ENCODE data around the gene MAU2.

Gene MAU2

DNA sequence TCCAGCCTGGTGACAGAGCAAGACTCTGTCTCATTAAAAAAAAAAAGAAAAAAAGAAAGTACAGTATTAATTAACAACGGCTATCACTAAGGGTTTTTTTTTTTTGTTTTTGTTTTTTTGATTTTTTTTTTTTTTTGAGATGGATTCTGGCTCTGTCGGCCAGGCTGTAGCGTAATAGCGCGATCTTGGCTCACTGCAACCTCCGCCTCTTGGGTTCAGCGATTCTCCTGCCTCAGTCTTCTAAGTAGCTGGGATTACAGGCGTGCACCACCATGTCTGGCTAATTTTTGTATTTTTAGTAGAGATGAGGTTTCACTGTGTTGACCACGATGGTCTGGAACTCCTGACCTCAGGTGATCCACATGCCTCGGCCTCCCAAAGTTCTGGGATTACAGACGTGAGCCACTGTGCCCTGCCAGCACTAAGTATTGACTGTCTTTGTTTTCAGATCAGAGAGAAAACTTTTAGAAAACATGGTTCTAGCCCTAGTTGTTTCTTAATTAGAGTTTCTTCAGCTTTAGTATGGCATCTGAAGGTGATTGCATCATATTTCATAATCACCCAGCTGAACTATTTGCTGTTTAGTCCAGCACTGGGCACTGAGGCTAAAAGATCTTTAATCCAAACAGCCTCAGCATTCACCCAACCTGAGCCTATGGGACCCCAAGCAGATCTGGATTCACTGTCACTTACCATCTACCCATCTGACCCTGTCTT, 82.2 kb downstream of the MAU2 start:
- TF ChIP-seq EZH2phosphoT487 (IDR thresholded peaks at IDR 0.05; ENCODE audit: borderline replicate concordance, low read length) (no peak), CTCF (IDR thresholded peaks at IDR 0.05; ENCODE audit: low read depth, low read length, poor library complexity, severe bottlenecking) (no peak)
- H4K20me1 ChIP-seq (ENCODE audit: control insufficient read depth, insufficient read depth, low read depth, low read length) = peaks cover 17% of the 10 kb centered on the region
- H3K27ac ChIP-seq (ENCODE audit: low read depth, low read length) = no peak overlapping the region
- H3K36me3 ChIP-seq (ENCODE audit: control insufficient read depth, low read length) = peaks cover 16% of the 10 kb centered on the region
- no peaks in the 10 kb centered on the region for H3K9me3 ChIP-seq (ENCODE audit: control insufficient read depth, insufficient read depth, low read length)
- H3K9me2 ChIP-seq (replicated peaks; ENCODE audit: control insufficient read depth, low read length) = no peaks in the 10 kb centered on the region
- H3K4me3 ChIP-seq (ENCODE audit: low read length) = no peak overlapping the region
- peaks cover 30% of the 10 kb centered on the region for H3K4me1 ChIP-seq (ENCODE audit: control insufficient read depth, low read length)
- H3K27me3 ChIP-seq (ENCODE audit: control insufficient read depth, low read length) = no peaks in the 10 kb centered on the region
- no peak overlapping the region for H3K4me2 ChIP-seq (ENCODE audit: low read length)
- peaks cover 90% of the 10 kb centered on the region for H3K79me2 ChIP-seq (ENCODE audit: control insufficient read depth, low read length)
- peaks cover 12% of the 10 kb centered on the region for H3F3A ChIP-seq (ENCODE audit: control insufficient read depth, insufficient read depth)

- TF ChIP-seq CTCF (IDR thresholded peaks at IDR 0.05; ENCODE audit: low read depth, low read length, poor library complexity, severe bottlenecking) = no peak
- Histone ChIP-seq H3K9me3 (ENCODE audit: control insufficient read depth, insufficient read depth, low read length) (no peaks in the 10 kb centered on the region), H3K4me1 (ENCODE audit: control insufficient read depth, low read length) (peaks cover 36% of the 10 kb centered on the region), H3K27me3 (ENCODE audit: control insufficient read depth, low read length) (no peaks in the 10 kb centered on the region), H3K4me3 (ENCODE audit: low read length) (no peak overlapping the region), H3K9me2 (replicated peaks; ENCODE audit: control insufficient read depth, low read length) (no peaks in the 10 kb centered on the region), H3K27ac (ENCODE audit: low read depth, low read length) (no peak overlapping the region), H3K4me2 (ENCODE audit: low read length) (no peak overlapping the region), H4K20me1 (ENCODE audit: control insufficient read depth, insufficient read depth, low read depth, low read length) (peaks cover 20% of the 10 kb centered on the region), H3K79me2 (ENCODE audit: control insufficient read depth, low read length) (peaks cover 90% of the 10 kb centered on the region), H3K36me3 (ENCODE audit: control insufficient read depth, low read length) (peaks cover 17% of the 10 kb centered on the region), H3F3A (ENCODE audit: control insufficient read depth, insufficient read depth) (peaks cover 12% of the 10 kb centered on the region)
Measured at GRCh38 chr19:19403373-19403901, 82.8 kb downstream of the MAU2 start.

- TF ChIP-seq CTCF (IDR thresholded peaks at IDR 0.05; ENCODE audit: low read depth, low read length, poor library complexity, severe bottlenecking) (peak; percentile 43), EZH2phosphoT487 (IDR thresholded peaks at IDR 0.05; ENCODE audit: borderline replicate concordance, low read length) (no peak)
- H3K27ac ChIP-seq (ENCODE audit: low read depth, low read length) = peak within 1 kb of the TSS; percentile 61
- H3F3A ChIP-seq (ENCODE audit: control insufficient read depth, insufficient read depth) = peaks cover 12% of the 10 kb centered on the region
- H3K36me3 ChIP-seq (ENCODE audit: control insufficient read depth, low read length) = peaks cover 32% of the 10 kb centered on the region
- H3K27me3 ChIP-seq (ENCODE audit: control insufficient read depth, low read length) = no peaks in the 10 kb centered on the region
- peaks cover 35% of the 10 kb centered on the region for H4K20me1 ChIP-seq (ENCODE audit: control insufficient read depth, insufficient read depth, low read depth, low read length)
- H3K4me2 ChIP-seq (ENCODE audit: low read length) = peak within 1 kb of the TSS; percentile 96
- peaks cover 45% of the 10 kb centered on the region for H3K4me1 ChIP-seq (ENCODE audit: control insufficient read depth, low read length)
- no peaks in the 10 kb centered on the region for H3K9me3 ChIP-seq (ENCODE audit: control insufficient read depth, insufficient read depth, low read length)
- peaks cover 92% of the 10 kb centered on the region for H3K79me2 ChIP-seq (ENCODE audit: control insufficient read depth, low read length)
- H3K4me3 ChIP-seq (ENCODE audit: low read length) = peak within 1 kb of the TSS; percentile 79
- no peaks in the 10 kb centered on the region for H3K9me2 ChIP-seq (replicated peaks; ENCODE audit: control insufficient read depth, low read length)
Measured at GRCh38 chr19:19404879-19405860, 84.5 kb downstream of the MAU2 start, which contains the start of gene GATAD2A. GATAD2A (plus strand) TSS chr19:19405675; CDS start chr19:19465346, 59,671 bp downstream.

All from DOHH2 (cell line).